GM19043 (cell line): Measurements from ENCODE around the gene GALNT12.

Experiments
- ATAC-seq: cut with Tn5 transposase; IDR thresholded peaks from one replicate; pipeline ENCODE4 v1.9.1; 2021; ENCODE audit warnings: low read depth; ENCODE audit not compliant: unreplicated experiment

Gene GALNT12, protein sequence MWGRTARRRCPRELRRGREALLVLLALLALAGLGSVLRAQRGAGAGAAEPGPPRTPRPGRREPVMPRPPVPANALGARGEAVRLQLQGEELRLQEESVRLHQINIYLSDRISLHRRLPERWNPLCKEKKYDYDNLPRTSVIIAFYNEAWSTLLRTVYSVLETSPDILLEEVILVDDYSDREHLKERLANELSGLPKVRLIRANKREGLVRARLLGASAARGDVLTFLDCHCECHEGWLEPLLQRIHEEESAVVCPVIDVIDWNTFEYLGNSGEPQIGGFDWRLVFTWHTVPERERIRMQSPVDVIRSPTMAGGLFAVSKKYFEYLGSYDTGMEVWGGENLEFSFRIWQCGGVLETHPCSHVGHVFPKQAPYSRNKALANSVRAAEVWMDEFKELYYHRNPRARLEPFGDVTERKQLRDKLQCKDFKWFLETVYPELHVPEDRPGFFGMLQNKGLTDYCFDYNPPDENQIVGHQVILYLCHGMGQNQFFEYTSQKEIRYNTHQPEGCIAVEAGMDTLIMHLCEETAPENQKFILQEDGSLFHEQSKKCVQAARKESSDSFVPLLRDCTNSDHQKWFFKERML

DNA sequence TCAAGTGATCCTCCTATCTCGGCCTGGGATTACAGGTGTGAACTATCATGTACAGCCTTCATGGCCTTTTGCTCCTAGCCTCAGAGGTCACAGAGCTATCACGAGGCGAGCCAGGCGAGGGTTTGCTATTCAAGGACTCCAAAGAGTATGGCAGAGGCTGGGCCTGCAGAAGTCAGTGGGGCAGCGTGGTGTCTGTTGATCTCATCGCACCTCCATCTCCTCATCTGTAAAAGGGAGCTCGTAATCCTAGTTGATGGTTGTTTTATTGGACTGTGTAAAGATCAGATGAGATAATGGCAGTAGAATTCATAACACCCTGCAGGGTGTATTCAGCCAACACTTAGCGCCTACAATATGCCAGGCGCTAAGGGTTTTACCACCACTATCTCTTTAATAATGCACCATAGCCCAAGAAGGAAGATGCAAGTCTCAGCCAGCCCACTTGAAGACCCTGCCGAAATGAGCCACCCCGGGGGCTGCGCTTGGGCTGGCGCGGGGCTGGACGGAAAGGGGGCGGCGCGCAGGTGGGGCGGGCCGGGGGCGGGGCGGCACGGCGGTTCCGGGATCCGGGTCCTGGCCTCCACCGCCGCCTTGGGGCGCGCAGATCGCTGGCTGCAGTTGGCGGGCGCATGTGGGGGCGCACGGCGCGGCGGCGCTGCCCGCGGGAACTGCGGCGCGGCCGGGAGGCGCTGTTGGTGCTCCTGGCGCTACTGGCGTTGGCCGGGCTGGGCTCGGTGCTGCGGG, at the start of gene GALNT12:
Gene GALNT12, plus strand, starts transcription at position 601 of the 744 bp plus-strand sequence. Its CDS starts 29 bp downstream, at position 630.
- ATAC-seq, result peak; percentile 48

DNA sequence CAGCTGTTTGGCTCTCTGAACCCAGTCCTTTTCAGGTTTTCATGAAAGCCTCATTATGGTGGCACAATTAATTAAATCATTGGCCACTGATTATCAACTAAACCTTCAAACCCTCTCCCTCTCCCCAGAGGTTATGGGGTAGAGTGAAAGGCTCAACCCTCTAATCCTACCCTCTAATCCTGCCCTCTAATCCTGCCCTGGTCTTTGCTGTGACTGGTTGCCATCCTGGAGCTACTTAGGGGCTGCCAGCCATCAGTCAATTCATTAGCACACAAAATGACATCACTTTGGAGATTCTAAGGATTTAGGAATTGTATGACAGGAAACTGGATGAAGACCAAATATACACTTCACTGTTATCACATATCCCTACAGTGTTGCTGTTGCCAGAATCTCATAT, 47.2 kb upstream of the GALNT12 start:
- no peak for ATAC-seq

DNA sequence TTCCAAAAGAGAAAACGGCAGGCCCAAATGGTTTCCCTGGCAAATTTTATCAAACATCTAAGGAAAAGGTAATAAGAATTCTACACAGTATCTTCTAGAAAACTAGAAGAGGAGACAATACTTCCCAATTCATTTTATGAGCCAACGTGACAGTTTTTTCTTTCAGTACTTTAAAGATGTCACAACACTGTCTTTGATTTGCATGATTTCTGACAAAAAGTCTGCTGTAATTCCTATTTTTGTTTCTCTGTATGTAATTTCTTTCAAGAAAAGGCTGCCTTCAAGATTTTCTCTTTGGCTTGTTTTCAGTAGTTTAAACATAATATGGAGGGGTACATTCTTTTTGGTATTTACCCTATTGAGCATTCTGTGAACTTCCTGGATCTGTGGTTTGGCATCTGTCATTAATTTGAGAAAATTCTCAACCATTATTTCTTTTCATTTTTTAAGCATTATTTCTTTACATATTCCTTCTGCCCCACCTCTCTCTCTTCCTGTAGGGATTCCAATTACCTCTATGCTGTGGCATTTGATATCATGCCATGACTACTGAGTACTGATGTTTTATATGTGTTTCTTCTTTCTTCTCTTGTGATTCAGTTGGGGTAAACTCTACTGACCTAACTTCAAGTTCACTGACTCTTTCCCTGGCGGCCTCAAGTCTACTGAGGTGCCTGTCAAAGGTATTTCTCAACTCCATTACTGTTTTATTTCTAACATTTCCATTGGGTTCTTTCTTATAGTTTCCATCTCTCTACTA, 43.3 kb upstream of the GALNT12 start:
- no peak for ATAC-seq

DNA sequence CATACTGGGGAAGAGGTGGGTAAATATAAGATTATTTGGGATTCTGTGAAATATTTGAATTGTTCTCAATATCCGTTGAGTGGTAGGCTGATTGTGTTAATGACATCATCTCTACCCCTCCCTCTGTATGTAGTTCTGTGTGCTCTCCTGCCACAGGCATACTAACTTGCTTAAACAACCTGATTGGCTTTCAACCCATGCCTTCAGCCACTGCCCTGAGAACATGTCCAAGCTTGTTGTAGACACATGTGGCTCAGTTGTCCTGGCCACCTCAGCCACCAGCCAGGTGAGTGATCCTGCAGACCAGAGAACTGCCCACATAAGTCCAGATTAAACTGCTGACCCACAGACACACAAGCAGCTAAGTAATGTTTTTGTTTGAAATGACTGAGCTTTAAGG, 42.2 kb upstream of the GALNT12 start:
- no peak for ATAC-seq

DNA sequence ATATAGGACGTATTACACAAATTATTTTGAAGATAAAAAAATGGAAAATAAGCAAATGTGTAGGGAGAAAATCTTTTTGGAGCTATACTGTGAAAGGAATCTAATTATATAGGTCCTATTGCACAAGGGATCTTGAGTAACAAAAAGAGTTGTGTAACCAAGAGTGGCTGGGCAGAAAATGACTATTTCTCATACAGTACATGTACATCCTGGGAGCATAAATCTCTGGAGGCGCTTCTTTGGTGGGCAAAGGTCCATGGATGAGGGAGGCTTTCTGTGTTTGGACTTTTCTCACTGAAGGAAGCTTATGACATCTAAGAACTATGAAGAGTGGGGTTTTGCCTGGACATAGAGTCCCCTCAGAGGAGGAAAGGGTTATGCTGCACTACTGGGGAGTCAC, 40.9 kb upstream of the GALNT12 start:
- no peak for ATAC-seq

DNA sequence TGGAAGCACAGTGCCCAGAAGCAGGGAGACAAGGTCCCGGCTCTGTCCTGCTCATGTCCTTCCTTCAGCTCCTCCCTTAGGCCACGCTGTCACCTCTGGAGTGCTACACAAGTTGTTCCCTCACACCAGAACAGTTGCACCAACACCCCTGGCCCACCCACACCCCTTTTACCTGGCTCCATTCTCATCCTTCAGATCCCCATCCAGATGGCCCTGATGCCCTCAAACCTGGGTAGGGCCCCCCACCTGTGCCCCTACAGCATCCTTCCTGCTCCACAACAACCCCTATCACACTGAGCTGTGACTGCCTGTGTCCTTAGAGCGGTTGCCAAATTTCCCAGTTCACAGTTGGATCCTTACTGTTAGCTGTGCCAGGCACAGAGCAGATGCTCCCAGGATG, 40.3 kb upstream of the GALNT12 start:
- ATAC-seq, result no peak

DNA sequence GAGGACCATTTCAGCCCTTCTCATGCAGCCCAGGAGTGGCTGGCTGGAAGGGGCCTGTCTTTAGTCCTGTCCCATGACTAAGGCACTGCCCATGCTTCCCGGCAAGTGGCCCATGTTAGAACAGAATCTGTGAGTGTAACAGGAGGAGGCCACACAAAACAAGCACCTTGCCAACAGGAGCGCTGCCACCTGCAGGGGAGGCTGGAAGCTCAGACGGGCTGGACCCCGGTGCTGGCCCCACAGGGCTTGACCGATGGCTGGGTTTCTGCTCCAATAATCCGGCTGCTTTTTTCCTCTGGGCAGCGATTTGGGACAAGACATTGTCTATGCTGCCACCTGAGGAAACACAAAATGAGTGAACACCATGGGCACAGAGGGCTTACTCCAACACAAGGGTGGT, 39.6 kb upstream of the GALNT12 start:
- ATAC-seq, result no peak

DNA sequence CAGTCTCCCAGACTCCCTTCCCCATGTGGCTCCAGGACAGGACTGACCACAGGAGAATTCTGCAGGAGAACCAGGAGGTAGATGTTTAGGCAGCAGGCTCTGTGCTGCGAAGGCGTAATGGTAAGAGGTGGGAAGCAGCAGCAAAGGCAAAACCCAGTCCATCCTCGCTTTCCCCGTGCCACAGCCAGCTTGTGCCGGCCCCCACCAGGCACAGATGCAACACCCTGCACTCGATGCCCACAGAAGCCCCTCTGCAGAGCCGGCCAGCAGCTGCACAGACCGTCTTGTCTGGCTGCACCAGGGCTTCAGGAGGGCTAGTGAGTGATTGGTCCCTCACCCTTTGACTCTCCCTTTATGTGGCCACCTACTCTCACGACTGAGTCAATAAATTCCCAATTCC, 39.1 kb upstream of the GALNT12 start:
- ATAC-seq, result no peak

DNA sequence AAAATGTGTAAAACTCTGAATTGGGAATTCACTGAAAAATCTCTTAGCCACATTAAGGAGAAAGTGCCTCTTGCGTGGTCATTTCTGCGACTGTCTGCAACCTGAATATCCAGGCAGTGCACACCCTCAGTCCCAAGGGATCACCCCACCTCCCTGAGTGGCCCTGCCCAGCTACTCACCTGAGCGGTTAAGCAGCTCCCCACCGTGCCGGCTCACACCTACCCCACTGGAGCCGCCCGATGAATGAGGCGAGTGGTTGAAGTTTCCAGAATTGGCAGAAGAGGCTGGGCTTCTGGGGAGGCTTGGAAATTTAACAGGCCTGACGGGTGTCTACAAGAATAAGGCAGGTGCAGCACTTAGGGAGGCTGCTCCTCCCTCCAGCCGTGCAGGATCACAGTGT, 36.8 kb upstream of the GALNT12 start:
- ATAC-seq, result no peak

DNA sequence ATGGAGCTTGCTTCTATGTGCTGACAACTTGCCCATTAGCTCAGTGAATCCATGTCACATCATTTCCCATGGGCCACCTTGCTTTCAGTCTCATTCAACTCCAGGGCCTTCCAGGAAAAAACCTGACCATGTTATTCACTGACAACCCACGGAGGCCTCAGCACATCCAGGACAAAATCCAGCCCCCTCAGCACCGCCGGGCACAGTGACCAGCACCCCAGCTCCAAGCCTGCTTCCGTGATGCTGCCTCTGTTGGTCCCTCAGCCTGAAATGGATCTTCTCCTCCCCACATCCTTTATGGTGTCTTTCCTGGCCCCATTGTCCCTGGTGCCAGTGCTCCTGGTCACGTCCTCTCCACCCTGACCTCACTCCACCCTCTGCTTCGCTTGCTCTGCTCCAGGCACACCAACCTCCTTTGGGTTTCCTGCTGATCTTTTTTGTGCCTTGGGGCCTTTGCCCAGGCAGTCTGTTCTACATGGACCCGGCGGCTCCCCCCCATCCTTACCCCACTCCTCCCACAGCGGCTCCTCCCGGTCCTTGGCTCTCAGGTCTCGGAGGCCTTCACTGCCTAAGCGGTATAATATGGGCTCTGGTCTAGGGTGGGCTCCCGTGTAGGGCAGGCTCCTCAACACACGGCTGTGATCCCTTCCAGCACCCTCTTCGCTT, 36.1 kb upstream of the GALNT12 start:
- ATAC-seq, result no peak

DNA sequence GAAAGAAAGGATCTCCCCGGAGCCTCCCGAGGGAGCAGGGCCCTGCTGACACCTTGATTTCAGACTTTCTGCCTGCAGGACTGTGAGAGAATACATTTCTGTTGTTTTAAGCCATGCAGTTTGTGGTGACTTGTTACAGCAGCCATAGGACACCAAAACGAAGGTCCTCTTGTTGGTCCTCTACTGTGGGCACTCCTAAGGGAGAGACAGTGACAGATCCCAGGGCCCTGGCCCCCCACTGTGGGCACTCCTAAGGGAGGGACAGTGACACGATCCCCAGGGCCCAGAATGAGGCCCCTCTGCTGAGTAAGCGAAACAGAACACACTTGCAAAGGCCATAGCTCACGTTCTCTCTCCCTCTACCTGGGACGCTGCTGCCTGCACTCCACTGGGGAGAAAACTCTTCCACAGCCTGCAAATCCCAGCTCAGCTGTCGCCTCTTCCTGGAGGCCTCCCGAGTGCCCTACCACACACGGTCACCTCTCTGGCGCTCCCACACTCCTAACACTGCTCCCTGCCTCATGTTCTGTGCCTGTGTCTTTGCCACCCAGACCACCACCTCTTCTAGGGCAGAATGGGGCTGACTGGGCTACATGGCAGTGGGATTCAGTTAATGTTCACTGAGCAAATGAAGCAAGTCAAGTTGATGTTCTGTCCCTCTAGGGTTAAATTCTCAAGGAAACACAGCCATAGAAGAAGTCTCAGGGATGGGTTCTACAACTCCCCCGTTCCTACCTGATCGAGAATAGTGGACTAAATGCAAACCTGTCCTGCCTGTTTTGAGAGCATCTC, 34.9 kb upstream of the GALNT12 start:
- ATAC-seq, result no peak

DNA sequence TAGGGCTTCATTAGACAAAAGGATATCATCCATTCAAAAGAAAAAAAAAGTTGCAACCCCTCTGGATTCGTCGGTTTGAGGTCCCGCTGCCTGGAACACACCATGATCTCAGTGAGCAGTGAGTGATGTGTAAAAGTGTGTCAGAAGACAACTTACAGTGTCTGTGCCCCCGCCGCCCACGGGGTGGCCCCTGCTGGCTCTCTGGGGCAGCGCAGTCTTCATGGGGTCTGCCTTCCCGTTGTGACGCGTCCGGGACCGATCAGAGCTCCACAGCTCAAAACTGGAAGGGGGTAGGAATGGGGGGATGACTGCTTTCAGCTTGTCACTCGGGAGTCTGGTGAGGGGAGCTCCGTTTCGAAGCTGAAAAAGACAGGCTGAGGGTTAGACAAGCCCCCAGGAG, 33.7 kb upstream of the GALNT12 start:
- ATAC-seq, result no peak

DNA sequence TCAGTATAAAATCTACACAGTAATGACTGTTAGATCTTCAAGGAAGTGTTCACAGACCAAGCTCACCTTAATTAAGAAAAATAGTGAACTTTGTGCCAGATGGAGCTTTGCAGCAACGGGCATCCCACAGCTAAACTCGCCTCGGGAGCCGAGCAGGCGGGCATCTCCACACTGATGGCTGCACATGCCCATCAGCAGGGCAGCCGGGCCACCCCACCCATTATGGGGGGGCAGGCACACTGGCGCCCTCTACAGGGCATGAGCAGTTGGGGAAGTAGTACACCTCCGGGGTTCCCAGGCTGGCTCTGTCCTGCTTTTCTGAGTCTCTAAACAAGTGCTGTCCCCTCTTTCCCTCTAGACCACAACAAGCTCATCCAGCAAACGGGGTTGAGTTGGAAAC, 32.7 kb upstream of the GALNT12 start:
- ATAC-seq, result no peak

DNA sequence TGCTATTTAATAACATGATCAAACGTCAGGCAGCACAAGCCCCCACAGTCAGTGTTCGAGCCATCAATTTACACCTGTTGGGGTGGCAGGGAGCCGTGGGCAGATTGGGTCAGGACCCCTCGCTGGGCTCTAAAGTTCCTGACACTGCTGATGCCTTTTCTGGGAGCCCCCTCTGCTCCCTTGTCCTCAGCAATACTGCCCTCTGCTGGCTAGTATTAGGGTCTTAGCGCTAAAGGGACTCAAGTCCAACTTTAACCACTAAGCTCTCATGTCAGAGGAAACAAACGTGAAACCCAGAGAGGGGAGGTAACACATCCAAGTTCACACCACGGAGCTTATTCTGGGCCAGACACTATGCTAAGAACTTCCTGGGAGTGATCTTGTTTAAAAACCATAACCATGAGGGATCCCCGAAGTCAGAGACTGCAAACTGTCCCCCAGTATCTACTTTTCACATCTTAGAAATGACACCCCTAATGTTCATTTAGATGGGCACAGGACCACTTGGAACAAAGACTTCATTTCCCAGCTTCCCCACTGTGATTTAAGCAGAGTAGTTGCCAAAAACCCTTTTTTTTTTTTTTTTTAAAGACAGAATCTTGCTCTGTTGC, 31.5 kb upstream of the GALNT12 start:
- no peak for ATAC-seq

DNA sequence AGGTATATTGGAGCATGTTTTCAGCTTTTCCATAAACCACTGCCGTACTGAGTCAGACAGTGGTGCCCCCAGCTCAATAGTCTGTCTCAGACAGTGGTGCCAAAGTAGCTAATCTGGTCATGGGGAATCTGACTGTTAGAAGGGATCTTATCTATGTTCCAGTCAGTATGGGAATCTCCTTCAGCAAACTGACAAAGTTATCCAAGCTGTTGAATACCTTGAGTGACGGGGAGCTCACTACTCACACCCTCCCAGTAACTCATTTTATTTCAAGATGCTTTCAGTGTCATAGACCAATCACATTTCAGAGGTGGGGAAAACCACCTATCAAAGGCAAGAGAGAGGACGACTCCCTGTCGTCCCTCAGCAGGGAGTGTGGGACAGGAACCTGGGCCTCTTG, 29.9 kb upstream of the GALNT12 start:
- no peak for ATAC-seq

DNA sequence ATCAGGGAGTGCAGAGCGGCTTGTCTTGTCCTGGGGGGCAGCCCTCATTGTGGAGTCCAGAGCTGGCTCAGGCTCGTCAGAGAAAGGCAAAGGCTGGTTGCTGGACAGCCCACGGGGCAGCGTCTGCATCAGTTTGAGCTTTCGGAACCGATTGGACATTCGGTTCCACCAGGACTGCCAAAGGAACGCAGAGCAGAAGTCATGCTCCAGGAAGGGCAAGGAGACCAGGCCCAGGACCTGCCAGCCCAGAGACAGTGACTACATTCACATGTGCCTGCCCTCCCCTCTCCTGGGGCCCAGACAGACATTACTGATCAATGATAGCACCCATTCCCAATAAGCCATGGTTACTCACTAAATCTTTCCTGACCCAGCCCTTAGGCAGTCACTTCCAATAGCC, 29.2 kb upstream of the GALNT12 start:
- no peak for ATAC-seq

DNA sequence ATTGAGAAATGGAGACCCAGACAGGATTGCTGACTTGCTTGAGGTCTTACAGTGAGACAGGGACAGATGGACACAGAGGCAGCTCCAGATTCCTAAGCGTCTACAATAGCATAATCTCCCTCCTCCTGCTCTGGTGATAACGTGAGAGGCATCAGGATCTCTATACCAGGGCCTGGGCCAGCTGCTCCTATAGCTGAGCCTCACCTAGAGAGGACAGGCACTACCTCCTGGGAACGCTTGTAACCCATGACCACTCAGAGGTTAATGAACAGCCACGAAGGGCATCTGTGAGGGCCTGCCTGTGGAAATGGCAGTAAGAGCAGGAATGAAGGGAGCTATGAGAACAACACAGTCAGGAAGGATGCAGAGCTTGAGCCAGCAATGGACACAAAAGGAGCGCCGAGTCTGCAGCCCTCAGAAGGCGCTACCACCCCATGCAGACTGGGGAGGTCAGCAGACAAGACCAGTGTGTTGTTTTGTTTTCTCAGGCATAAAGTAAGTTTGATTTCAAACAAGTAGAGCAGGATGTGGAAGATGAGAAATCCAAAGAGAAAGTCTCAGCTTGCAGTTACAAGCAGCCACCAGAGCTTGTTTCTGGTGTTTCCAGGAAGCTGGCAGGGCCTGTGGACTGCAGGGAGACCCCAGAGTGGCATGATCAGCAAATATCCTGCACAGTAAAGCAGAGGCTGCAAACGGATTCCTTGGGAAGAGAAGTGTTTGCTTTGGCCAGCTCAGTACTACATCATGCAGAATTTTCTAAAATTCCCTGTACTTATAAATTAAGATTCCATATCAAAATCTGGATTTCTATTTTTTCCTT, 28.5 kb upstream of the GALNT12 start:
- ATAC-seq, result no peak

DNA sequence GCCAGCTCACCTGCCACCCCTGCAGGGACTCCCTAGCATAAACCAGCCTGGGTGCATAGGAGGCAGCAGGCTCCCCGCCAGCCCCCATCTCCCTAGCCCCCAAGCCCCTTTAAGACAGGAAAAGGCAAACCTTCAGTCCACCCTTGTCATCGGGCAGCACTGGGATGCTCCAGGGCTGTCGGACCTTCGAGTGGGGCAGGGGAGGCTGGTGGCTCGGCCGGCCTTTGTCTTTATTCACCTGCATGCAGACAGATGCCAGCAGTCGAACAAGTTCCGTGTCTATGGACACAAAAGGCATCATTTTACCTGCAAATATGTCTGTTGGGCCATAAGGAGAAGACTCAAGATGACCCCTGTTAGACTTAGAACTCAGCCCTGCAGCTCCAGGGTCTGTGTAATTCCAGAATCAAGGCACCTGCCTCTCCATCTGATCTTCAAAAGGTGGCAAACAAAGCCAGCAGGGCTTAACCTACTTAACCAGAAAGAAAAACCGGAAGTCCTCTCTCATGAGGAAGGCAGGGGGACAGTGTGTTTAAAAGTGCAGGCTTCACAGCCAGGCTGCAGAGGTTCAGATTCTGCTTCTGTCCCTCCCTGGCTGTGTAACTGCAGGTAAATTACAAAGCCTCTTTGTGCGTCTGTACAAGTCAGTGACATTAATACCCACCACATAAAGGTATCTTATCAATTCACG, 27.3 kb upstream of the GALNT12 start:
- ATAC-seq, result no peak
